Activated CD4-positive, alpha-beta T cell treated with anti-CD3 and anti-CD28 coated beads for 36 hours (primary cell): Measurements from ENCODE around the gene TEX261. TPM values are rescaled to one million over a fixed set of nuclear protein-coding genes. Genes with fewer than 3 reads are reported as not detected.

Source experiments
- ATAC-seq: fragments of 200-7000 bp; cut with Tn5 transposase; one replicate; pipeline ENCODE4 v1.10.0; 2021; ENCODE audit warnings: mild to moderate bottlenecking, moderate library complexity
- CTCF ChIA-PET: fragments of 350-600 bp; sonication (Branson Sonifier 250); formaldehyde crosslinking; loops from one replicate; lab custom pipeline; 2021; ENCODE audit warnings: antibody characterized with exemption; lab: Charles Lee
- POLR2A ChIA-PET: fragments of 350-600 bp; sonication (Branson Sonifier 250); formaldehyde crosslinking; loops from one replicate; lab custom pipeline; 2021; ENCODE audit warnings: antibody characterized with exemption, inconsistent platforms; lab: Charles Lee
- DNase-seq: peaks from one replicate; pipeline ENCODE4 v3.0.0-alpha.2; 2020
- H3K27ac Mint-ChIP-seq: one replicate; pipeline ENCODE4 v1.8.0; 2021; ENCODE audit warnings: mixed read lengths
- H3K27me3 Mint-ChIP-seq: one replicate; pipeline ENCODE4 v1.8.0; 2021; ENCODE audit warnings: mixed read lengths
- H3K36me3 Mint-ChIP-seq: one replicate; pipeline ENCODE4 v1.8.0; 2021; ENCODE audit warnings: low read depth, mixed read lengths
- H3K4me1 Mint-ChIP-seq: one replicate; pipeline ENCODE4 v1.8.0; 2021; ENCODE audit warnings: mixed read lengths
- H3K4me3 Mint-ChIP-seq: one replicate; pipeline ENCODE4 v1.8.0; 2021; ENCODE audit warnings: mild to moderate bottlenecking, moderate library complexity, mixed read lengths
- H3K9me3 Mint-ChIP-seq: one replicate; pipeline ENCODE4 v1.8.0; 2021; ENCODE audit warnings: low read depth, mixed read lengths
- intact Hi-C, 2 experiments: fragments of 100-400 bp; cut with DNase I in 1 of 2; cut with micrococcal nuclease in 1 of 2; formaldehyde crosslinking; loops; one replicate each; pipeline versions ENCODE4 v1.14.2 to v1.15.1; 2022 to 2024; cut with DNase I, micrococcal nuclease
- total RNA-seq, 2 experiments: library from RNA; stranded (reverse); gene quantifications; one replicate each; pipeline ENCODE4 v1.2.3, GENCODE V29; 2021

Gene TEX261
- total RNA-seq, 2 experiments from 2014 or later, result 39.1 to 48.5 TPM

DNA sequence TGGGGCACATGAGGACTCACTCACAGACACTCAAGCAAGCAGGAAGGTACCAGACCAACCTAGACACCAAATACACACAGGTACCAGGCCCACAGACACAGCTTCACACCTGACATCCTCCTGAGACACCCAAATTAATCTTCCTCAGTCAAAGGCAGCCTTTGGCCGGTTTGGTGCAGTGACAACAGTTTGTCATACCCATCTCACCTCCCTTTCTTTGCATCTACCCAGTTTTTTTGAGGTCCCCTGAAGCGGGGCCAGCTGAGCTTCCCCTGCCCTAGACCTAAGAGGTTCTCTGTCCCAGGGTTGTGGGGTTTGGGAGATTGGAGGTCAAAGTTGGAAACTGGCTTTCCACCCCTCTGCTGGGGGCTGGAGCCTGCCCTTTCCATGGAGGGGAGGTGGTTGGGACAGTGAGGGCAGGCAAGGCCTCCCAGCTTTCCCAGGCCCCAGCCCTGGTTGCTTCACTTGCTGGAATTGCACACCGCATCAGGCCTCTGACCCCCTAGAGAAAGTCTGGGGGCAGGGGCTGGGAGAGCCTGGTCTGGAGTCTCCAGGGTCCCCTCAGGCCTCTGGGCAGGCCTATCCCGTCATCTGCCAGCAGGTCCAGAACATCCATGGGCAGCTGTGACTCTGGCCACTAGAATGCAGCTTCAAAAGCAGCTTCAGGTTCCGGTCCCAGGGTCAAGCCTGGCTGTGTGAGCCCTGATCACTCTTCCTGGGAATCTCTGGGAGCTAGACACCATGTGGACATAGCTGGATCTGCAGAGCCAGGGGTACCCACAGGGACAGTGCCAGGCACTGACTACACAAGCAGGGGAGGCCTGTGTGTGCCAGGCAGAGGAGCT lies 12.5 kb upstream of the TEX261 start:
- ATAC-seq (no peak), DNase-seq (no peak)
- POLR2A ChIA-PET, result interaction anchor here (0.6 to 0.9 kb wide), 2 partner anchors 45 to 85 kb away, joined by 3 read pairs; no protein-coding TSS in a partner anchor
- intact Hi-C loops, result no loop called here
- Mint-ChIP-seq H3K27ac (no peak overlapping the region), H3K4me3 (no peak overlapping the region), H3K9me3 (no peaks in the 10 kb centered on the region), H3K4me1 (no peaks in the 10 kb centered on the region), H3K27me3 (peaks cover 14% of the 10 kb centered on the region), H3K36me3 (no peaks in the 10 kb centered on the region)
- CTCF ChIA-PET, result no interaction called here

DNA sequence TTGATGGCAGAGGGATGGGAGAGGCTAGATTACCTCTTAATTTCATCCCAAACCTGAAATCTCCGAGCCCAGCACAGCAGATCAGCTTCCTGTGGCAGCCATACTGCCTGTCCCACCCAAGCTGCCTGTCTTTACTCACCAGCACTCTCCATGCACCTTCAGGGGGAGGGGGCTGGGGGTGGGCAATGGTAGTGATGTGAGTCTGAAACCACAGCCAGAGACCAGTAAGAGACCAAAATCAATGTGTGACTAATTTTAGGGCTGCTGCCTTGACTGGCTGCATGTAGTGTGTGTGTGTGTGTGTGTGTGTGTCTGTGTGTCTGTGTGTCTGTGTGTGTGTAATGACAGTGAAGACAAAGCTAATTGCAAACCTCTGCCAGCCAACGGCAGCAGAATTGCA lies 11.7 kb upstream of the TEX261 start:
- no peak for ATAC-seq
- intact Hi-C loops, result no loop called here
- POLR2A ChIA-PET, result no interaction called here
- no peaks in the 10 kb centered on the region for H3K9me3 Mint-ChIP-seq
- peaks cover 2% of the 10 kb centered on the region for H3K4me1 Mint-ChIP-seq
- H3K27me3 Mint-ChIP-seq, result peaks cover 11% of the 10 kb centered on the region
- H3K4me3 Mint-ChIP-seq, result no peak overlapping the region
- CTCF ChIA-PET, result interaction anchor here (1.6 kb wide), 1 partner anchor 121 kb away, joined by 5 read pairs; no protein-coding TSS in a partner anchor
- H3K36me3 Mint-ChIP-seq, result no peaks in the 10 kb centered on the region
- DNase-seq, result peak; percentile 15
- H3K27ac Mint-ChIP-seq, result no peak overlapping the region

- CTCF ChIA-PET, result interaction anchor here (1.6 kb wide), 1 partner anchor 121 kb away, joined by 5 read pairs; no protein-coding TSS in a partner anchor
- H3K4me1 Mint-ChIP-seq, result peaks cover 10% of the 10 kb centered on the region
- ATAC-seq (no peak), DNase-seq (no peak)
- H3K27me3 Mint-ChIP-seq, result peaks cover 8% of the 10 kb centered on the region
- intact Hi-C loops, result no loop called here
- no peaks in the 10 kb centered on the region for H3K36me3 Mint-ChIP-seq
- H3K9me3 Mint-ChIP-seq, result no peaks in the 10 kb centered on the region
- H3K27ac Mint-ChIP-seq, result no peak overlapping the region
- POLR2A ChIA-PET, result no interaction called here
- H3K4me3 Mint-ChIP-seq, result no peak overlapping the region
Measured at GRCh38 chr2:71005271-71006202, 10.9 kb upstream of the TEX261 start.

DNA sequence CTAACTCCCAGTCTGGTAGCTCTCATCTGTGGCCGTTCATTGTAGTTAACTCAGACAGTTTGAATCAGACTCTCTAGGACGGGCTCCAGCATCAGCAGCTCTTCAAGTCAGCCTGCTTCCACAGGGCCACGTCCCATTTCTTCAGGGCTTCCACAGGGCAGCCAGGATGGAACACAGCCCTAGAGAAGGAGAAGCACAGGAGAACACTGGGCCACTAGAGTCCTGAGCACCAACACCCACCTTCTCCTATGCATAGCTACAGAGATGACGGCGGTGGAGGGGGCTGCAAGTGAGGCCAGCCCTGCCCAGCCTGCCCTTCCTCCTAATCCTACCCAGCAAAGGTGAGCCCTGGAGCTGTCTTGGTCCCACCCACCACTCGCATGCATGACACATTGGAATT lies 10.2 kb upstream of the TEX261 start:
- intact Hi-C loops, result no loop called here

DNA sequence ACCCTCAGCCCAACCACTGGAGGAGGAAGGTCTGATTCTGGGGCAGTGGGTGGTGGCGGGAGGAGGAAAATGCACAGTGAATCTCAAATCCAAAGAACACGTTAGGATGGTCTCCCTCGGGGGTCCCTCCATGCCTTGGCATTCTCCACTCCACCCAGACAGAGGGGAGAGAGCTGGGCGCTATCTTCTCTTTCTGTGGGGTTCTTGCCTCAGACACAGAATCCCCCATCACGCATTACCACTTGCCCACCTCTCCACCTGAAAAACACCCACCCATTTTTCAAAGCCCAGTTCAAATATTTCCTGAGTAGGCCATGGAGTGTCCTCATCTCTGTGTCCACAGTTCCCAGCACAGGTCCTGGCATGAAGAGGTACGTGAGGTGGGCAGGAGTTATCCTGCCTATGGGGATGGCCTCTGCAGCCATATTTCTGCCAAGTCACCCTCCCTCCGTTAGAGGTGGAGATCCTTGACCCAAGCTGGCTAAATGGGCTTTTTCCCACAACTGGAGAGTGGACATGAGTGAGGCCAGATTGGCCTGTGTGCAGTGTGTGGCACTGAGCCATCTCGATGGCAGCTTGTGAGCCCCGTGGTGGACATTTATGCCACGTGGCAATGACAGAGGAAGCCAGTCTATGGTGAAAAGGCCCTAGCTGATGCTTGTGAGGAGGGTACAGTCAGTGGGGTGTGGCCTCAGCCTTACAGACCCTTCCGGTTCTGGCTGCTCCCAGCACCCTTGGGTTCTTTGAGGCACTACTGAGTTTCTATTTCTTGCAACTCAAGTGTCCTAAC lies 9.5 kb upstream of the TEX261 start:
- ChIA-PET CTCF (interaction anchor here (0.8 to 4.4 kb wide), 4 partner anchors 39 to 1790 kb away, joined by 3 to 44 read pairs (median 4); no protein-coding TSS in a partner anchor), POLR2A (interaction anchor here (0.6 kb wide), 1 partner anchor 12 kb away, joined by 3 read pairs; no protein-coding TSS in a partner anchor)
- Mint-ChIP-seq H3K9me3 (no peaks in the 10 kb centered on the region), H3K27me3 (no peaks in the 10 kb centered on the region), H3K36me3 (no peaks in the 10 kb centered on the region), H3K4me3 (no peak overlapping the region), H3K4me1 (peaks cover 13% of the 10 kb centered on the region), H3K27ac (no peak overlapping the region)
- intact Hi-C loops, result no loop called here
- ATAC-seq (no peak), DNase-seq (peak; percentile 2)

More for the DNA sequence above, 10.2 kb upstream of the TEX261 start:
- no peak for ATAC-seq
- Mint-ChIP-seq H3K4me3 (no peak overlapping the region), H3K27ac (no peak overlapping the region), H3K27me3 (peaks cover 2% of the 10 kb centered on the region), H3K4me1 (peaks cover 11% of the 10 kb centered on the region), H3K36me3 (no peaks in the 10 kb centered on the region), H3K9me3 (no peaks in the 10 kb centered on the region)
- DNase-seq, result peak; percentile 2
- ChIA-PET CTCF (interaction anchor here (0.8 to 1.6 kb wide), 4 partner anchors 44 to 1790 kb away, joined by 3 to 5 read pairs (median 4); no protein-coding TSS in a partner anchor), POLR2A (interaction anchor here (0.6 kb wide), 1 partner anchor 12 kb away, joined by 3 read pairs; no protein-coding TSS in a partner anchor)

DNA sequence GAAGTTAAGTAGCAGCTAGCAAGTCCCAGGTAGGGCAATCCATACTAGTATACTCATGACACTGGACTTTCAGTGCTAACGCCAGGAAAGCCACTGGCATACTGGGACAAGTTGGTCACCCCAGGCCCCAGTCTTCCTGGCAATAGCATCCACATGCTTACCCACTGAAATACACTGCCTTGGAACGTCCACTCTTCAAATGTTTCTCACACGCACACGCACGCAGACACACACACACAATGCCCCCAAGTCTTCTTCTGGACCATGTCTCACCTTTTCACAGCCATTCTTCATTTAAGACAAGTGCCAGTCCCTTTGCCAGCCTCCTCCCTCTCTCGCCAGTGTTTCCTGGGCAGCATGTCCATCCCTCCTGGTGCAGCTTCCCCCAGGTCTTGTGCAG lies 8.7 kb upstream of the TEX261 start:
- CTCF ChIA-PET, result interaction anchor here (0.6 to 4.4 kb wide), 2 partner anchors 38 to 72 kb away, joined by 3 to 44 read pairs; no protein-coding TSS in a partner anchor
- intact Hi-C loops, result no loop called here

DNA sequence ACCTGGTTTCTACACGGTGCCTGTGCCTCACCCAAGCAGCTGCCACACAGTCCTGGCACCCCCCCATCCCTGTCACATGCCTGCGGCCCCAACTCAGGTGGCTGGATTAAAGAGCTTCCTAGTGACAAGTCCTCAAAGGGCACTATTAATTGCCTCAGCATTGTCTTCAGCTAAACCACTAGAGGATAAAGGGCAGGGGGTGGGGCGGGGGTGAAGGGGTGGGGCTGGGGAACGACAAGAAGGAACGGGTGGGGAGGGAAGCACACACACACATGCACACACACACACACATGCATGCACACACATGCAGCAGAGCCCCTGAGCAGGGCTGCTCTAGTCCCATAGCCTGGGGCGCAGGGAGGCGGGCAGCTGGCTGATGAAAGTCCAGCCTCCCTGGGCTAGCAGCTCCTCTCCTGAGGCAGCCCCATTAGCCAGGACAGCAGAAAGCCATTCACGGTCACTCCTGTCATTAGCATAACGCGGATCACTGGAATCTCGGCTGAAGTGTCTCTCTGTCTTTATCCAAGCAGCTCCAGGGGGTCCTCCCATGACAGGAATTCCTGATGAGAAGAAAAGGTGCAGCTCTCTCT lies 7.4 kb upstream of the TEX261 start:
- intact Hi-C loops, result loop anchor here (1.0 kb wide), 2 partner anchors 17 to 37 kb away; no protein-coding TSS in a partner anchor
- peaks cover 13% of the 10 kb centered on the region for H3K4me1 Mint-ChIP-seq
- ChIA-PET POLR2A (interaction anchor here (1.0 kb wide), 1 partner anchor 66 kb away, joined by 3 read pairs; the partner anchor contains the start of gene NAGK), CTCF (interaction anchor here (0.6 to 4.4 kb wide), 18 partner anchors 8 to 430 kb away, joined by 3 to 44 read pairs (median 4); no protein-coding TSS in a partner anchor)
- no peak for ATAC-seq
- H3K27me3 Mint-ChIP-seq, result no peaks in the 10 kb centered on the region
- H3K9me3 Mint-ChIP-seq, result no peaks in the 10 kb centered on the region
- no peaks in the 10 kb centered on the region for H3K36me3 Mint-ChIP-seq
- H3K27ac Mint-ChIP-seq, result no peak overlapping the region
- H3K4me3 Mint-ChIP-seq, result no peak overlapping the region
- peak; percentile 3 for DNase-seq

More for the DNA sequence above, 8.7 kb upstream of the TEX261 start:
- Mint-ChIP-seq H3K4me1 (peaks cover 13% of the 10 kb centered on the region), H3K36me3 (no peaks in the 10 kb centered on the region), H3K27ac (no peak overlapping the region), H3K9me3 (no peaks in the 10 kb centered on the region), H3K27me3 (no peaks in the 10 kb centered on the region), H3K4me3 (no peak overlapping the region)
- DNase-seq (no peak), ATAC-seq (no peak)
- POLR2A ChIA-PET, result no interaction called here

- CTCF ChIA-PET, result interaction anchor here (0.6 to 4.4 kb wide), 20 partner anchors 8 to 226 kb away, joined by 3 to 44 read pairs (median 4); partner anchors contain the start of gene PAIP2B
- Mint-ChIP-seq H3K27me3 (no peaks in the 10 kb centered on the region), H3K9me3 (no peaks in the 10 kb centered on the region), H3K36me3 (no peaks in the 10 kb centered on the region), H3K4me1 (peaks cover 13% of the 10 kb centered on the region), H3K27ac (no peak overlapping the region), H3K4me3 (no peak overlapping the region)
- POLR2A ChIA-PET, result interaction anchor here (0.6 to 1.0 kb wide), 2 partner anchors 67 to 129 kb away, joined by 3 read pairs; partner anchors contain the start of genes MPHOSPH10 and NAGK
- DNase-seq (no peak), ATAC-seq (no peak)
- intact Hi-C loops, result loop anchor here (1.0 kb wide), 2 partner anchors 16 to 36 kb away; no protein-coding TSS in a partner anchor
Measured at GRCh38 chr2:71001592-71001927, 6.9 kb upstream of the TEX261 start.

GRCh38 chr2:71000780-71001591 lies 6.3 kb upstream of the TEX261 start:
- Mint-ChIP-seq H3K27ac (peak overlapping the region; percentile 85), H3K4me3 (peak overlapping the region; percentile 77), H3K27me3 (no peaks in the 10 kb centered on the region), H3K9me3 (no peaks in the 10 kb centered on the region), H3K4me1 (peaks cover 13% of the 10 kb centered on the region), H3K36me3 (no peaks in the 10 kb centered on the region)
- DNase-seq, result peak; percentile 91
- POLR2A ChIA-PET, result interaction anchor here (0.6 to 1.0 kb wide), 2 partner anchors 67 to 130 kb away, joined by 3 read pairs; partner anchors contain the start of genes MPHOSPH10 and NAGK
- ATAC-seq, result peak; percentile 97
- CTCF ChIA-PET, result interaction anchor here (0.6 to 4.4 kb wide), 18 partner anchors 9 to 1683 kb away, joined by 3 to 44 read pairs (median 4); partner anchors contain the start of gene PAIP2B
- intact Hi-C loops, result loop anchor here (1.0 kb wide), 2 partner anchors 16 to 36 kb away; no protein-coding TSS in a partner anchor
